GM18870 (cell line): ENCODE measurements around the gene COL13A1.

Experiments
- ATAC-seq: cut with Tn5 transposase; IDR thresholded peaks from one replicate; pipeline ENCODE4 v1.9.1; 2021; ENCODE audit warnings: moderate library complexity; ENCODE audit not compliant: unreplicated experiment

The COL13A1 gene

DNA sequence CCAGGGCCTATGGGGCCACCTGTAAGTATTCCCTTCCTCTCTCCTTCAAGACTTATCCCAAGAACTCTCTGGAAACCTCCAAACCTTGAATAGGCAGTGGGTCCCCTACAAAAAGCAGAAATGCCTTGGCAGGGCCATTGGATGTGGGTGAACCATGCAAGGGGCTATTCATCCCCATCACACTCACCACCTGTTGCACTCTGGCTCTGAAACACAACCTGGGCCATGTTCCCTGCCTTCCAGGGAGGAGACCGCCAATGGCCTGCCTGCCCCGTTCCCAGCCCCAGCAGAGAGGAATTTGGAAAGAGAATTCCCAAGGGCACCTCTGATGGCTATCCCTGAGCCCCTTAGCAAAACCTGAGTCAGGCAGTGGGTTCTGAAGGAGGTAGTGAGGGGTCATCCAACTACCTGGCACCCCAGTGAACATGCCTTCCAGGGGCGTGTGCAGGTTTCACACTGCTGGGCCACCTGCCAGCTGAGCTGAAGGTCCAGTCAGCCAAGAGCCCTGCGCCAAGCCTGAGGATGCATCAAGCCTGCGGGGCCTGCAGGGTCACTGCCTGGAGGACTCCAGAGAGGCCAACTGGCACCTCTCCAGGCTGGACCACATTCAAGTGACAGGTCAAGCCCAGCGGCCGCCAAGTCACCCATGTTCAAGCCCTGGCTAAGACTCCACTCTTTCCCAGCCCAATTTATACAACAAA, 101.3 kb downstream of the COL13A1 start:
- no peak for ATAC-seq

DNA sequence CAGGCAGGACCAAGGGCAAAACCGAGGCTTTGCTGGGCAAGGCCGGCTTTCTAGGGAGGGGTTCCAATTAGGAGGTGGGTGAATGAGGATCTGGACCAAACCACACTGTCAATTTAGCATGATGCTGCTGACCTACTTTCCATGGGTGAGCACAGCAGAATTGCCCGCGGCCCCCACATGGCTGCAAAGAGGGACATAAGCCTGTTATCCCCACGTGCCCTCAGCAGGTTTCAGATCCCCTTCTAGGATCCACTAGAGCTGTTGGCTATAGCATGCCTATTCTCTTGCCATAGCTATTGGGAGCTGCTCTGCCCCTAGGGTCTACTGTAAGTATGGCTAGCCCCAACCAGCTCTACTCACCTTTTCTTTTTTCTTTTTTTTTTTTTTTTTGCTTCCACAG, 102.8 kb downstream of the COL13A1 start:
- no peak for ATAC-seq

DNA sequence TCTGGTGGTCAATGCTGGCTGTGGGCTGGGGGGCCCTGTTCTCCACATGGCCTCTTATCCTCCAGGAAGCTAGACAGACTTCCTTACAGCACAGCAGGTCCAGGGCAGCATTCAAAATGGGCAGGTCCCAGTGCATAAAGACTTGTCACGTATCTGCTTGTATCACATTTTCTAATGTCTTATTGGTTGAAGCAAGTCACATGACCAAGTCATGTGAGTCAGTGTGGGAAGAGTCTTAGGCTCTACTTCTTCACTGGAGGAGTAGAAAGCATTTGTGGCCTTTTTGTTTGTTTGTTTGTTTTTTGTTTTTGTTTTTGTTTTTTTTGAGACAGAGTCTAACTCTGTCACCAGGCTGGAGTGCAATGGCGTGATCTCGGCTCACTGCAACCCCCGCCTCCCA, 104.7 kb downstream of the COL13A1 start:
- ATAC-seq: no peak

DNA sequence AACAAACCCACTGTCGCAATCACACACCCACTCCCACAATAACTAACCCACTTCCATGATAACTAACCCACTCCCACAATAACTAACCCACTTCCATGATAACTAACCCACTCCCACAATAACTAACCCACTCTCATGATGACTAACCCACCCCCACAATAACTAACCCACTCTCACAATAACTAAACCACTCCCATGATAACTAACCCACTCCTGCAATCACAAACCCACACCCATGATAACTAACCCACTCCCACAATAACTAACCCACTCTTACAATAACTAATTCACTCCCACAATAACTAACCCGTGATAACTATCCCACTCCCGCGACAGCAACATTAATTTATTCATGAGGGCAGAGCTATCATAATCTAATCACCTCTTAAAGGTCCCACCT, 105.8 kb downstream of the COL13A1 start:
- no peak for ATAC-seq

DNA sequence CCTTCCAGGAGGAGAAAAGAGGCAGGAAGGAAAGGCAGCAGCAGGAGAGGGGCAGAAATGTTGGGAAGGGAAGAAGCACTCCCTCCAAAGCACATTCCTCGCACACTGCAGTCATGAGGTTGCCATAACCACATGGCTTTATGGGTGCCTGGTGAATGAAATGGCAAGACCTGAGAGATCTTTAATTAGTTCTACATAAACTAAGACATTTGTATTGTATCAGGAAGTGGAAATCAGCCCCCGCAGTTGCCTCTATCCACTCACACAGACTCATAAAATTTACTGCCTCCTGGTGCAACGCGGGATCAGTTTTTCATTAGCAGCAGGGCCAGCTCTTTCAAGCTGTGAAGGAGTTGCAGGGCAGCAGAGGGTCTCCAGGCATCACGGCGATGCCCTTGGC, 106.4 kb downstream of the COL13A1 start:
- ATAC-seq: no peak

DNA sequence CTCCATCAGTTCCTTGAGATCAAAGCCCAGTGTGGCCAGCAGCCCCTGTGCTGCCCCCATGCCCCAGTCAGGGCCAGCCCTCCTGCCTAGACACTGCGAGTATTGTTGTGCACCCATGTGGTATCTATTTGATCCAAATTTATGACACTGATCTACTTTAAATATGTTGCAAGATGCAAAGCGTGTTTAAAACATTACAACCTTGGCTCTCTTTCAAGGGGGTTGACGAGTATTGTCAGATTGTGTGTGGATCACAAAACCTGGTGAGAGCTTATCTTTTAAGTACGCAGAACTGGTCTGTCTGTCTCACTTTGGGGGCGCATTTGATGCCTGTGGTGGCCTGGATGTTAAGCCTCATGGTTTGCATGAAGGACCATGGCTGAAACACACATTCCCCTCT, 108.9 kb downstream of the COL13A1 start:
- ATAC-seq: no peak

DNA sequence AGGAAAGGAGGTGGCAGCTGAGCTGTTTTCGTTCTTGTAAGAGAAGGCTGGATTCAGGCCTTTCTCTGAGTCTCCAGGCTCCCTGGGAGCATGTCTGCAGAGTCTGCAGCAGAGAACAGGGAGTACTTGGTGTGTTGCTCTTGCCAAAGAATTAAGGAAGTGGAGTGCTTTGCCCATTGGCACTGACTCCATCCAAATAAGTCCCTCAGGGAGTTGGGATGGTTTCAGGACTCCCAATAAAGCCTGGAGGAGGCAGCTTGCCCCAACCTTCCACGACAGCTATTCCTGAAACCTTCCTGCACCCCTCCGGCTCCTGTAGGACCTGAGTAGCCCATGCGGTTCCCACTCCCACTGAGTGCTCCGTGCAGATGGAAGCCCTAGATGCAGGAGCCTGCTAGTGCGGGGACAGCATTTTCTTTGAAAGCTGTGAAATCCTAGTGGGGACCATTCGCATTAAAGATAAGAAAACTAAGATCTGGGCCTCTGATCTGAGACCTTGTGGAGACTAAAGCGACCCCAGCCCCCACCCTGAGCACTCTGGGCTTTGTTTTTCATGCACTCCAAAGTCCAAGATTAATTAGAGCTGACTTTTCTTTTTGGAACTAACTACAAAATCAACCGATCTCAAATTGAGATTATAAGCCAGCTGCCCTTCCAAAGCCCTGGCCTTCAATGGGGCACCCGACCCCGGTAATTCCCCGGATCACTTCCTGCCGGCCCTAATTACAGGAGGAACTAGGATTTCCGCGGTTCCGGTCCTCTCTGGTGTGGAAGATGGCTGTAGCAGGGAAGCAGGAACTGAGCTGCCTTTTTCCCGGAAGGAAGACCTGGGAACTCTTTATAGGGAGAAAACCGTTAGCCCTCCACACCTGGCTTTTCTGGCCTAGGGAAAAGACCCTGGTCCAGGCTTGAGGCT, 110.2 kb downstream of the COL13A1 start:
- ATAC-seq: no peak

DNA sequence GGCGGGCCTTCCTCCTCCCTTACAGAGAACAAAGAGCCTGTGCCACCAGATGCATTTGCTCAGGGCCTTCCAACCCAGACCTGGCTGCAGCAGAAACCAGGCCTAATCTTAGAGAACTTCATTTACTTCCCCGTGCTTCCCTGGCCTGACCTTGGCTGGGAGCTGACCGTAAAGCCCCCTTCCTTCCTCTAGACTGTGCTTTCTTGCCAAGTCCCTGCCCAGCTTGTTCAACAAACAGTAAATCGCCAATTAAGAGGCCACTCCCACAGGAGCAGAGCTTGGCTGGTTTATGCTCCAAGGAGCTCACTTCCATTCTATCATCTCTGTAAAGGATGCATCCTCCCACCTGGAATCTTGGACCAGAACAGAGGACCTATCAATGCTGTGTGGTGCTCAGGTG, 110.9 kb downstream of the COL13A1 start:
- no peak for ATAC-seq

DNA sequence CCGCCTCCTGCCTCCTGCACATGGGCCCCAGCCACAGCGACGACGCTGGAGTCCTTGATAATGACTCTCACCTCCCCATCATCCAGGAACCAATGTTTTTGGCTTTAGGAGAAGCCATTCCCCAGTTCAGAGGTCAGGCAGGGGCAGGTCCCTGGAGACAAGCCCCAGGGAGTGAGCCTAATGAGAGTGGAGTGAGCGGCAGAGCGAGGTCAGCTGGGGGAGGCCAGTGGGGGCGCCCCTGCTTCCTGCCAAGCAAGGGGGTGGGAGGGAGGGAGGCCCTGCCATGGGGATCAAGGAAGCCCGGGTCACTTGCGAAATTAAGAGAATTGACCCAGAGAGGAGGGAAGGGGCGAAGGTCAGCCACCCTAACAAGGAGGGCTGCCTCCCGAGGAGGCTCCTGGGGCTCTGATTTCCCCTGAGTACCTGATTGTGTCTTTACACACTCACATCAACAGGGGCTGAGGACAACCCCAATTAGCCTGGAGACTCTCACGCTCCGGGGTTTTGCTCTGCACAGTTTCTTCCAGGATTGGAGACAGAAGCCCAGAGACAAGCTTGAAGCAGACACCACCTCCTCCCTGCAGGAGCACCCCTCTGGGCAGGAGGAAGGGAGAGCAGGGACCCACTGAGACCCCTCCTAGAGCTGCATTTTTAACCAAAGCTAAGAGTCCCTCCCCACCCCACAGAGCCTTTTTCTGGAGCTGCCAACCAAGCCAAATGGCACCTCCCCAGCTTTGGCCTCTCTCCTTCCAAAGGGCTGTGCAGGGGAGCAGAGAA, 112.1 kb downstream of the COL13A1 start:
- no peak for ATAC-seq

DNA sequence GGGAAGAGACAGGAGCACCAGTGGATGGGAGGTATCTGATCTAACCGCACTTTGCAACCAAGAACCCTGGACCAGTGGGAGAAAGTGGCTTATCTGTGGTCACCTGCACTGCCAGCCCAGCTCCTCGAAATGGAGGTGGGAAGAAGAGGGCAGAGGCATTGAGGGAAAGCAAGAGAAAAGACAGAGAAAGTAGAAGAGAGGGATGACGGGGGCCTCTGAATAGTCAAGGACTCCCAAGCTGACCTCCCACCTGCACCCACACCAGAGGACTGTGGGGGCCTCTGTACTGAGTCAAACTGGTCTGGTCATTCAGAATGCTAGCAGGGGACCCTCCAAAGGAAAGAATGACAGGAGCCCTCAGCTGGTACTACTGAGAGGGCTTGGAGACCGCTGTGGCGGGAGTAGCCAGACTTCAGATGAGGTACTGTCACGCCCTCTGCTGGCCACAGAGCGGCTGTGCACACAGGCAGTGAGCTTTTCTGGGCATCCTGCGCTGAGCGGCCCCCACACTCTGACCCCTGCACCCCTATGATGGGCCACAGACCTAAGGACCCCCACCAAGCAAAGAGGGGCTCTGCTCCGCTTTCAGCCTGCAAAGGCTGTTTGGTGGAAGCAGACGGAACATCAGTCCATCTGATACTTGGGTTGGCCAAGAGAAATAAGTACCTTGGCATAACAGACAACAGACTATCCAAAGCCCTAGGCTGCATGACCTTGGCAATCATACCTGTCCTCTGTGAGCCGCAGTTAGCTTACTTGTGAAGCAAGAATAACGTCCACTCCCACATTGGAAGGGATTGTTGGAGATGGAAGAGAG, 112.9 kb downstream of the COL13A1 start:
- ATAC-seq: no peak

DNA sequence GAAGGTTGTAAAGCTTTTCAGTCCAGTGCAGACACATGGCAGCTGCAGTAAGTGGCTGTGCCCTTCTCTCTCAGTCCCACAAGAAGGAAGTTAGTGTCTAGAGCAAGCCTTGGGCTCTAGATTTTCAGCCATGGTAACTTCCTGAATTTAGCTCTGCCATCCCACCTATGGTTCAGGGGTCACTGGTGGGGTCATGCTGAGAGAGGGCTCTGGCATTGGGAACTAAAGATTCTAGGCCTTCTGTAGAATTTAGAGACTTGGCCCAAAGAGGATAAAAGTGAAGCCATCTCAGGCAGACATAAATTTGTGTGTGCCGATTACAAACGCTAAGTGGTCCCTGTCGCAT, 113.5 kb downstream of the COL13A1 start:
- no peak for ATAC-seq

DNA sequence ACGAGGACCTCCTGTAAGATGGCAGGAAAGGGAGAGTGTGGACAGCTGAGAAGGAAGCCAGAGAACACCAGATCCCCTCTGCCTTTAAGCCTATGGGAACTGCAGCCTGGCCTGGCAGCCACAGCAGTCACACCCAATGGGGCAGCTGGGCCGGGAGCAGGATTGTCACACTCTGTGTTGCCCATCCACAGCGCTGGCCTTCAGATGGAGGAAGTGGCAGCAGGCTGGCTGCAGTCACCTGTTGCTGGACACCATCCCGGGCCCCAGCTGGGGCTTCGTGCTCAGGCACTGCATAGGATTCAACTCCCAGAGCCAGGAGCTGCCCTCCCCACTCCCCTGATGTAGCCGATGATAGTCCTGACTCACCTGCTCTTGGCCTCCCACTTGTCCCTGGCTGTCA, 114.4 kb downstream of the COL13A1 start:
- ATAC-seq: no peak

DNA sequence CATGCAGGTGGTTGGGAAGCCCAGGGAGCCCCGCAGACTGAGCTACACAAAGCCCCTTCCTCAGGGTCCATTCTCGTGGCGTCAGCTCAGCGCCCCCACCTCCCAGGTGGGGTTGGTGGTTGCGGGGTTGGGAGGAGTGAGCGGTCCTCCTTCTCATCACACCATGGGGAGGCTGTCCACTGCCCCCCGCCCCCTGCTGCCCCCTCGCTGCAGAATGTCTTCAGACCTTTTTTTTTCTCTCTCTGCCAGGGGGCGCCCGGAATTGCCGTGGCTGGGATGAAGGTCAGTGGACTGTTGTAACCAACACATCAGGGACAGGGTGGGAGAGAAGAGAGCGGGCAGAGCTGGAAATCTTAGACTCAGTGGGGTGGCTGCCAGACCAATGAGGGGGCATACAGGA, 116.3 kb downstream of the COL13A1 start:
- ATAC-seq: no peak

DNA sequence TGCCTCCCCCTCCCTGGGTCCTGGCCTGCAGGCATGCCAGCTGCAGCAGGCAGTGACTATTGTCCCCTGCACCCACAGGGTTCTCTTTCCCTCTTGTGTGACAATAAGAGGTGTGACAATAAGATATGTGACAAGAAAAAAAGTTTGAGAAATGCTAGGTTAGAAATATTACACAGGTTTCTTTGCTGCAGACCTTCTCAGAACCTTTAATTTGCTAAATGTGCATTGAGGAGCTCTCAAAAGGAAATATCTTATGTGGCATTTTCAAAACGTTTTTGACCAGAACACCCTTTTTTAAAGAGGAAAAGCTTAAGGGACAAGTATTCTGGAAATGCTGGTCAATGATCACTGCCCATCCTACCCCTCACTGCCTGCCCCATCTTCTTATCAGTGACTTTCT, 117.5 kb downstream of the COL13A1 start:
- ATAC-seq: no peak

DNA sequence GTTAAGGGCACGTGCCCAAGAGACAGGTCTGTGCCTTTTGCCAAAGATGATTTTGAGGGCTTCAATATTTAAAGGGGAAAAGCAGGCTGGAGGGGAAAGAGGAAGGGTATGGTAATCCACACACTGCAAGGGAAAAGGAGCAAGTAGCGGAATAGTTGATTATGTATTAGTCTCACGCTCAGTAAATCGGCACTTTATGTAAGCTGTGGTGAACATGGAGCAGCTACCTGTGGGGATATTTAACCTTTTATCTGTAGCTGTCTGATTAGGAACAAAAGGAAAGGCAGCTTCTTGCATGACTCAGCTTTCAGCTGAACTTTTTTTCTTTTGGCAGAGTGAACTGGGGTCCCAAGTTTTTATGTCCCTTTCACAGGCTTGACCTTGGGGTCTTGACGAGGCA, 123.4 kb downstream of the COL13A1 start:
- no peak for ATAC-seq

DNA sequence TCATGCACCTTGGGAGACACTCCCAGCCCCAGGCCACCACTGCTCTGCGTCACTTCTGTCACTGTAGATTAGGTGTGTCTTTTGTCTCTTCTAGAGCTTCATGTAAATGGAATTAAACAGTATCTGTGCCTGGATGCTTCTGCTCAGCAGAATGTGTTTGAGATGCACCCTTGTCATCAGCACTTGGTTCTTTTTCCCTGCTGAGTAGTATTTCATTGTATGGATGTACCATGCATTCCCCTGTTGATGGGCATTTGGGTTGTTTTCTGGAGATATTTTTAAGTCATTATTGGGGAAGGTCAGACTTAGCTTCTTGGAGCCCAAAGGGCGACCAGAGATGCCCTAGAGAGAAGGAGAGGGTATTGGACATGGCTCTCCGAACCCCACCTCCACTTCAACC, 126.6 kb downstream of the COL13A1 start:
- ATAC-seq: no peak

DNA sequence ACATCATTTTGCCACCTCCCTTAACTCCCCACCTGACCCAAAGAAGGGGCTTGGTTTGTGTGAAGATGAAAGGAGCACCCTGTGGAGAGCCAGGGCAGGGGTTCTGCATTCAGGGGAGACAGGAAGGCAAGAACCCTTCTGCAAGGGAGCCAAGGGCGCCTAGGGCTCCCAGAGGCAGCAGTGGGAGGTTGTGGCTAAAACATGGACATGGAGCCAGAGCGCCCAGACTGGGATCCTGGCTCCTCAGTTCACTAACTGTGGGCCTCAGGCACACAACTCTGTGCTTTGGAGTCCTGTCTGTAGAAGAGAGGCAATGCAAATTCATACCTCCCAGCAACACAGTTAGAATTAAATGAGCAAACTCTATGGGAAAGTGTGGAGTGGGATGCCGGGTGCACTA, 127.9 kb downstream of the COL13A1 start:
- no peak for ATAC-seq

DNA sequence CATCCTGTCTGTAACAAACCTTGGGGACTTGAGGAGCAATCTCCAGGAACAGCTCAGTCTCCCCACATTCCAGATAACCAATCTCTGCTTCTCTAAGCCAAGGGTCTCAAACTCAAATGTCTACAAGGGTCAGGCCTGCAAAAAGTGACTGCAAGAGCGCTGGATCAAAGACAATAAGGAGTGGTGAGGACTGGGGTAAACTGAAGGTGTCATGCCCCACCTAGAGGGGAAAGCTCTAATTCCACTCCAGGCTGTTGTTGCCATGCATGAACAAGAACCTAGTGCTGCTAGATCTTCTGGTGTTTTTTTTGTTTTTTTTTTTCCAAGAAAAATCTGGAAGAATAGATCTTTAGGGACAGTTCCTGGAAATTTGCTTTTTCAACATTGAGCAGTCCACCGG, 133.1 kb downstream of the COL13A1 start:
- no peak for ATAC-seq

DNA sequence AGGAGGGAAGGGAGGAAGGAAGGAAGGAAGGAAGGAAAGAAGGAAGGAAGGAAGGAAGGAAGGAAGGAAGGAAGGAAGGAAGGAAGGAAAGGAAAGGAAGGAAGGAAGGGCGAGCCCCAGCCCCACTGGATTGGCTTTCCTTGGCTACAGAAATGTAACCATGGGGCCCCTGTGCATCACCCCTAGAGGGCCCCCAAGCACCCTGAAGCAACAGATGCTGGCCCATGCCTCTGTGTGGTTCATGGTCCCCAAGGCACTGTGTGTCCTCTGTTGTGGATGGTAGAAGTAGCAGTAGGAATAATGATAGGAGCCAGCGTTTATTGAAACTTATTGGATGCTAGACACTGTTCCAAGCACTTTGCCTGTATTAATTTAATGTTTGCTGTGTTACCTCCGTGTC, 134.4 kb downstream of the COL13A1 start:
- no peak for ATAC-seq

DNA sequence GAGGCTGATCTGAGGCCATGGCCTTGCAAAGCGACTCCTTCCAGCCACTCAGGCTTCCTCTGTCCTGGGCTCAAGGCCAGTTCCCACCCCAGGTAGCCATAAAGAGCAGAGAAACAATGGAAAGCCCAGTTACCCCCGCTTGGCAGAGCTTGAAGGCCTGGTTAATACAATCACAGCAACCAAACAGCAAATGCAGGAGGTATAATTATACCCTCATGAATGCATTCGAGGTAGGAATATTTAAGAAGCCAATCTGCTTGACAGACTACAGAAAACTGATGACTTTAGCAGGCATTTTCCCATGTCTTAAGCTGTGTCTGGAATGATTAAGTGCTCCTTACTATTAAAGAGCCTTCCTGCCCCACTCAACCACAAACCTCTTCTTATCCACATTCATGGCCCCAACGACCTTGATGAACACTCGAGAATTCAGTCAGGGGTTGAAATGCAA, 136.9 kb downstream of the COL13A1 start:
- ATAC-seq: no peak

DNA sequence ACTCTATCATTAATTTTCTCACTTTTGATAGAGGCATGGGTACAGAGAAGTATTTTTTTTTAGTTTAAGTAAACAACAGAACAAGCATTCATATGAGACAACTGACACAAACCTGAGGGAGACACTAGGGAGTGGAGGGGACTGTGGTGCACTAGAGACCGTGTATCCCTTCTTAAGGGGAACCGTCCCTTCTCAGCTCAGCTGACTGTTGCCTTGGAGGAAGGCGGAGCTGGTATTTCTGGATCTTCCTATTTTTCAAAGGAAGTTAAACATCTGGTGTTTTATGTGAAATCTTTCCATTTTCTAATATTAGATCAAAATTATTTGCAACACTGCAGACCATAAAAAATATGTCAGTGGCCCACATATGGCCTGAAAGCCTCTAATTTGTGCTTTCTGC, 137.4 kb downstream of the COL13A1 start:
- ATAC-seq: no peak
